ENCODE measurements around the gene ITSN1.

ITSN1 gene

DNA sequence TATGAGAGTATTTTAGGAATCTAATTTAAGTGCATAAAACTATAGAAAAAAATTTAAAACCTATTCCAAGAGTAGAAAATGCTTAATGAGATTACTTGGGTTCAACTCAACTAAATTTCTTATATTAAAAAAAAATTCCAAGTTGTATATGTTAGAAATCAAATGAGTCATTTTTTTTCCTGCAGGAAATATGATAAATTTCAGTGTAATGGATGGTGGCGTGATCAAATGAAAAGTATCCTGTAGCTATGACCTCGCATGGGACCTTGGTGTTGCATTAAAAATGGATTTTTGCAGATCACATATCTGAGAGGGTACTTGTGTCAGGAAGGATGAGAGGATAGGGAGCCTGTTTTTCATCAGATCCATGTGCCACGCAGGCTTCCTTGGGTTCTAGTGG lies 255.4 kb downstream of the ITSN1 start:
- H3K36me3 ChIP-seq = peaks cover 15% of the 10 kb centered on the region
- no peaks in the 10 kb centered on the region for H3K9me3 ChIP-seq
- TF ChIP-seq, protein P1, sequence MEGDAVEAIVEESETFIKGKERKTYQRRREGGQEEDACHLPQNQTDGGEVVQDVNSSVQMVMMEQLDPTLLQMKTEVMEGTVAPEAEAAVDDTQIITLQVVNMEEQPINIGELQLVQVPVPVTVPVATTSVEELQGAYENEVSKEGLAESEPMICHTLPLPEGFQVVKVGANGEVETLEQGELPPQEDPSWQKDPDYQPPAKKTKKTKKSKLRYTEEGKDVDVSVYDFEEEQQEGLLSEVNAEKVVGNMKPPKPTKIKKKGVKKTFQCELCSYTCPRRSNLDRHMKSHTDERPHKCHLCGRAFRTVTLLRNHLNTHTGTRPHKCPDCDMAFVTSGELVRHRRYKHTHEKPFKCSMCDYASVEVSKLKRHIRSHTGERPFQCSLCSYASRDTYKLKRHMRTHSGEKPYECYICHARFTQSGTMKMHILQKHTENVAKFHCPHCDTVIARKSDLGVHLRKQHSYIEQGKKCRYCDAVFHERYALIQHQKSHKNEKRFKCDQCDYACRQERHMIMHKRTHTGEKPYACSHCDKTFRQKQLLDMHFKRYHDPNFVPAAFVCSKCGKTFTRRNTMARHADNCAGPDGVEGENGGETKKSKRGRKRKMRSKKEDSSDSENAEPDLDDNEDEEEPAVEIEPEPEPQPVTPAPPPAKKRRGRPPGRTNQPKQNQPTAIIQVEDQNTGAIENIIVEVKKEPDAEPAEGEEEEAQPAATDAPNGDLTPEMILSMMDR (IDR thresholded peaks at IDR 0.05) = no peak
- peaks cover 13% of the 10 kb centered on the region for H3K27me3 ChIP-seq
- no peak overlapping the region for H3K27ac ChIP-seq
- H3K4me1 ChIP-seq (ENCODE audit: control insufficient read depth in 1 of 2, insufficient read depth in 1 of 2, low read depth in 1 of 2, low read length in 1 of 2) = peaks cover 25 to 29% of the 10 kb centered on the region in 2 experiments
- H3K4me3 ChIP-seq (ENCODE audit: low read depth in 1 of 2, low read length in 1 of 2) = no peak overlapping the region

DNA sequence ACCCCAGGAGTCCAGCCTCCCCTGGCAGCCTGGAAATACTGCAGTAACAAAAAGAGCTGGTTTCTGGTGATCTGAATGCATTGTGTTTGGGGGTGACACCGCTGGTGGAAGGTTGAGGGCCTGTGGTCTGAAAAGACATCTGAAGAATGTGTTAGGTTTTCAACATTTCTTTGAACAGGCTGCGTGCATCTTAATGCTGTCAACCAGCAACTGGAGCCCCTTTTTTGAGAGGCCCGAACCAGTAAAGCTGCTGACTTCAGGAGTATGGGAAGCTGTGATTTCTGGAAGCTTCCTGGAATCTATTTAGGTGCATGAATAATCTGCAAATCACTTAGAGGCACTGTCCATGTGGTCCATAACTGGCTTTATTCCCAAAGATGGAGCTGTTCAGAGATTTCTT lies 256.3 kb downstream of the ITSN1 start:
- peaks cover 25 to 29% of the 10 kb centered on the region in 2 experiments for H3K4me1 ChIP-seq (ENCODE audit: control insufficient read depth in 1 of 2, insufficient read depth in 1 of 2, low read depth in 1 of 2, low read length in 1 of 2)
- TF ChIP-seq, protein P1 (IDR thresholded peaks at IDR 0.05) = no peak
- H3K9me3 ChIP-seq = no peaks in the 10 kb centered on the region
- H3K27me3 ChIP-seq = peaks cover 13% of the 10 kb centered on the region
- H3K36me3 ChIP-seq = peaks cover 24% of the 10 kb centered on the region
- H3K27ac ChIP-seq = no peak overlapping the region
- H3K4me3 ChIP-seq (ENCODE audit: low read depth in 1 of 2, low read length in 1 of 2) = no peak overlapping the region

DNA sequence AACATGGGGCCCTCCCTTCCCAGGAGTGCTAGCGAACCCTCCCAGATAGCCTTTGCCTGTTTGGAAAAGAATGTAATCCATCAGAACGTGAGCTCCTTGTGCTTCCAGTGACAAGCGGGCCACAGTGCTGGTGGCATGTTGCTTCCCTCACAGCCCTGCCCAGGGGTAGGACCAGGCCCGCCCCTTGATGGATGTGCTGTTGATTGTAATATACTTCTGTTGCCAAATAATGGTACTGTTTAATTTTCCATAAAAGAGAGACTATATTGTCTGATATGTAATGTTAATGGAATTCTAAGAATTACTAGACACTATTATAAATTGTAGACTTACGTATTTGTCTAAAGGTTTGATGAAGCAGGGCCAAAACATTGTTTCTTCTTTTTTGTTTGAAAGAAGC lies 256.9 kb downstream of the ITSN1 start:
- peaks cover 25 to 29% of the 10 kb centered on the region in 2 experiments for H3K4me1 ChIP-seq (ENCODE audit: control insufficient read depth in 1 of 2, insufficient read depth in 1 of 2, low read depth in 1 of 2, low read length in 1 of 2)
- H3K27me3 ChIP-seq = peaks cover 13% of the 10 kb centered on the region
- H3K4me3 ChIP-seq (ENCODE audit: low read depth in 1 of 2, low read length in 1 of 2) = no peak overlapping the region
- TF ChIP-seq, protein P1 (IDR thresholded peaks at IDR 0.05) = no peak
- H3K27ac ChIP-seq = no peak overlapping the region
- H3K36me3 ChIP-seq = peaks cover 30% of the 10 kb centered on the region
- no peaks in the 10 kb centered on the region for H3K9me3 ChIP-seq

- Histone ChIP-seq H3K9me3 (no peaks in the 10 kb centered on the region), H3K36me3 (peaks cover 54% of the 10 kb centered on the region), H3K27ac (no peak overlapping the region), H3K4me1 (ENCODE audit: control insufficient read depth in 1 of 2, insufficient read depth in 1 of 2, low read depth in 1 of 2, low read length in 1 of 2) (peaks cover 7 to 8% of the 10 kb centered on the region in 2 experiments), H3K4me3 (ENCODE audit: low read depth in 1 of 2, low read length in 1 of 2) (no peak overlapping the region), H3K27me3 (no peaks in the 10 kb centered on the region)
- TF ChIP-seq, protein P1 (IDR thresholded peaks at IDR 0.05) = no peak
Observed at GRCh38 chr21:33901412-33902288, 259.3 kb downstream of the ITSN1 start.

GRCh38 chr21:33902349-33902748 lies 260.0 kb downstream of the ITSN1 start:
- H3K4me3 ChIP-seq (ENCODE audit: low read depth in 1 of 2, low read length in 1 of 2) = no peak overlapping the region
- TF ChIP-seq, protein P1 (IDR thresholded peaks at IDR 0.05) = no peak
- peaks cover 61% of the 10 kb centered on the region for H3K36me3 ChIP-seq
- no peaks in the 10 kb centered on the region for H3K9me3 ChIP-seq
- peaks cover under 1% of the 10 kb centered on the region in 2 experiments for H3K4me1 ChIP-seq (ENCODE audit: control insufficient read depth in 1 of 2, insufficient read depth in 1 of 2, low read depth in 1 of 2, low read length in 1 of 2)
- no peaks in the 10 kb centered on the region for H3K27me3 ChIP-seq
- H3K27ac ChIP-seq = no peak overlapping the region
